SIG-M5 treated with dmso at 0.1 percent for 504 hours (cell line): ENCODE results near the gene PRAMEF4.
"Not testable (repeated sequence)": the region's sequence is repeated elsewhere in the genome, so short reads cannot be mapped to it uniquely, and the experiment has no call there.

Experiments
- DNase-seq: peaks from one replicate; lab custom pipeline; 2025; ENCODE audit not compliant: unreplicated experiment; lab: John Stamatoyannopoulos, UW

PRAMEF4 gene

GRCh38 chr1:12886101-12886500 is at the start of gene PRAMEF4:
PRAMEF4 (minus strand) TSS chr1:12886201; CDS start chr1:12883394, 2,807 bp downstream.
- not testable (repeated sequence) for DNase-seq

GRCh38 chr1:12924368-12924767 is 38.4 kb upstream of the PRAMEF4 start:
- not testable (repeated sequence) for DNase-seq

GRCh38 chr1:12921749-12922148 is 35.7 kb upstream of the PRAMEF4 start:
- DNase-seq: not testable (repeated sequence)

GRCh38 chr1:12916310-12916709 is 30.3 kb upstream of the PRAMEF4 start, which contains the start of gene PRAMEF7:
PRAMEF7 (plus strand) TSS chr1:12916610; CDS start chr1:12917693, 1,083 bp downstream.
- DNase-seq: not testable (repeated sequence)

- DNase-seq: not testable (repeated sequence)
These were observed 18.0 kb upstream of the PRAMEF4 start for GRCh38 chr1:12903793-12904572.

- not testable (repeated sequence) for DNase-seq
These were observed 13.2 kb upstream of the PRAMEF4 start for GRCh38 chr1:12899186-12899585.

- not testable (repeated sequence) for DNase-seq
These were observed 12.2 kb upstream of the PRAMEF4 start, which contains the start of gene PRAMEF10 for GRCh38 chr1:12898170-12898569. PRAMEF10 (minus strand) TSS chr1:12898270; CDS start chr1:12895847, 2,423 bp downstream.

GRCh38 chr1:12878453-12878852 is 7.5 kb downstream of the PRAMEF4 start:
- not testable (repeated sequence) for DNase-seq

- DNase-seq: not testable (repeated sequence)
These were observed 22.7 kb downstream of the PRAMEF4 start for GRCh38 chr1:12863131-12863880.

GRCh38 chr1:12856786-12857185 is 29.2 kb downstream of the PRAMEF4 start, which contains the start of gene PRAMEF2:
PRAMEF2 (plus strand) TSS chr1:12857086; CDS start chr1:12859010, 1,924 bp downstream.
- DNase-seq: not testable (repeated sequence)

- DNase-seq: no peak
These were observed 34.2 kb downstream of the PRAMEF4 start for GRCh38 chr1:12851779-12852178.

- DNase-seq: not testable (repeated sequence)
These were observed 37.4 kb downstream of the PRAMEF4 start, which contains the start of gene HNRNPCL1 for GRCh38 chr1:12848620-12849019. HNRNPCL1 (minus strand) TSS chr1:12848720; CDS start chr1:12848289, 431 bp downstream.

GRCh38 chr1:12833251-12833650 is 52.8 kb downstream of the PRAMEF4 start:
- not testable (repeated sequence) for DNase-seq

GRCh38 chr1:12831310-12831709 is 54.7 kb downstream of the PRAMEF4 start, which contains the start of gene PRAMEF11:
PRAMEF11 (minus strand) TSS chr1:12831410; CDS start chr1:12828789, 2,621 bp downstream.
- not testable (repeated sequence) for DNase-seq
